ENCODE results near the gene ADIPOQ.

GRCh38 chr3:186810336-186810996 lies 32.0 kb upstream of the ADIPOQ start:
- no peak for TF ChIP-seq POLR2A (IDR thresholded peaks at IDR 0.05; ENCODE audit: low read depth, low read length)
- TF ChIP-seq, protein P1, sequence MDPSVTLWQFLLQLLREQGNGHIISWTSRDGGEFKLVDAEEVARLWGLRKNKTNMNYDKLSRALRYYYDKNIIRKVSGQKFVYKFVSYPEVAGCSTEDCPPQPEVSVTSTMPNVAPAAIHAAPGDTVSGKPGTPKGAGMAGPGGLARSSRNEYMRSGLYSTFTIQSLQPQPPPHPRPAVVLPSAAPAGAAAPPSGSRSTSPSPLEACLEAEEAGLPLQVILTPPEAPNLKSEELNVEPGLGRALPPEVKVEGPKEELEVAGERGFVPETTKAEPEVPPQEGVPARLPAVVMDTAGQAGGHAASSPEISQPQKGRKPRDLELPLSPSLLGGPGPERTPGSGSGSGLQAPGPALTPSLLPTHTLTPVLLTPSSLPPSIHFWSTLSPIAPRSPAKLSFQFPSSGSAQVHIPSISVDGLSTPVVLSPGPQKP (IDR thresholded peaks at IDR 0.05; ENCODE audit: borderline replicate concordance, low read depth, low read length): no peak
